ENCODE results near the gene ACSM6.
"Not testable (repeated sequence)": the region's sequence is repeated elsewhere in the genome, so short reads cannot be mapped to it uniquely, and the experiment has no call there.

ACSM6 gene

GRCh38 chr10:95236068-95236903, 42.2 kb downstream of the ACSM6 start:
- intact Hi-C loops (cut with DNase I; ENCODE audit: low total_unique reads) = no loop called here
- Histone ChIP-seq H3K4me1 (peaks cover 0 to 10% (median 5%) of the 10 kb centered on the region in 4 donors), H3K4me3 (no peak overlapping the region), H3K9me3 (no peaks in the 10 kb centered on the region), H3K36me3 (peaks cover 50 to 88% (median 78%) of the 10 kb centered on the region in 3 donors), H3K27me3 (no peaks in the 10 kb centered on the region), H3K27ac (no peak overlapping the region)
- peak in 1 of 2 donors; percentile 40 for DNase-seq
- no peak for TF ChIP-seq CTCF (IDR thresholded peaks at IDR 0.05)

DNA sequence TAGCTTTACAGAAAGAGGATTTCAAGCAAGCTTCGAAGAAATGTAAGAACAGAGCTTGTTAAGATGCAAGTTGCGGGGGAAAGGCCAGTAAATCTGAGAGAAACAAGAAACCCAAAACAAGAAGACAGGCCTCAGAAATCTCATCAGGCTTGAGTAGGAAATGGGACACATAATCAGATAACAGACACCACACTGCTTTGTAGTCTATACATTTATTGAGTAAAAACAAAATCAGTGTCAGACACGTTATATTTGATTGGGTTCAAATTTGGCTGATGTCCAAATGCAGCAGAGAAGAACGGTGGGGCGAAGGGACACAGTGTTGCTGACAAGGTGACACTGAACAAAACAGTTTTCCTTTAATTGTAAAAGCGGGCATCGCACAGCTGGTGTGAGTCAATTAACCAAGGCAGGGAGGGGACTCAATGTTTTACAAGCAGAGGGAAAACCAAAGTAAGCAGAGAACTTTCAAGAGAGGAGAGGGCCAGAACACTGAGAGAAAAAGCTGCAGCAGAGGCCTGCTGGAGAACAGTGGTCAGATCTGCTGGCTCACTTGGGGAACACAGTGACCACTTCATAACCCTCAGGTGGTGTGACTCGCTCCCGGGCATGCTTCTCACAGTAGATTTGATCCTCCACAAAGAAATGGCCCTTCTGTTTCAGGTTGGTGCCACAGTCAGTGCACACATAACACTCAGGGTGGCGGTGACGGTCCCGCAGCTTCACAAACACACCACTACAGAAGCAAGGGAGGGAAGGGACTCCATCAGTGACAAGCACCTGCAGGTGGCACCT, 43.5 kb downstream of the ACSM6 start:
- Histone ChIP-seq H3K4me1 (peaks cover 0 to 18% (median 5%) of the 10 kb centered on the region in 4 donors), H3K36me3 (peaks cover 50 to 95% (median 88%) of the 10 kb centered on the region in 3 donors), H3K27me3 (no peaks in the 10 kb centered on the region), H3K4me3 (no peak overlapping the region), H3K27ac (no peak overlapping the region), H3K9me3 (no peaks in the 10 kb centered on the region)
- peak in 1 of 2 donors; percentile 52 for DNase-seq
- TF ChIP-seq CTCF (IDR thresholded peaks at IDR 0.05) = no peak
- intact Hi-C loops (cut with DNase I; ENCODE audit: low total_unique reads) = no loop called here

- DNase-seq; intact Hi-C loops (cut with DNase I; ENCODE audit: low total_unique reads); H3K27ac ChIP-seq; H3K27me3 ChIP-seq; H3K4me3 ChIP-seq; H3K9me3 ChIP-seq: not testable (repeated sequence)
- H3K36me3 ChIP-seq = peaks cover 37 to 87% (median 81%) of the 10 kb centered on the region in 3 donors
- peaks cover 0 to 23% (median 5%) of the 10 kb centered on the region in 4 donors for H3K4me1 ChIP-seq
Measured at GRCh38 chr10:95240096-95240495, 46.1 kb downstream of the ACSM6 start.

DNA sequence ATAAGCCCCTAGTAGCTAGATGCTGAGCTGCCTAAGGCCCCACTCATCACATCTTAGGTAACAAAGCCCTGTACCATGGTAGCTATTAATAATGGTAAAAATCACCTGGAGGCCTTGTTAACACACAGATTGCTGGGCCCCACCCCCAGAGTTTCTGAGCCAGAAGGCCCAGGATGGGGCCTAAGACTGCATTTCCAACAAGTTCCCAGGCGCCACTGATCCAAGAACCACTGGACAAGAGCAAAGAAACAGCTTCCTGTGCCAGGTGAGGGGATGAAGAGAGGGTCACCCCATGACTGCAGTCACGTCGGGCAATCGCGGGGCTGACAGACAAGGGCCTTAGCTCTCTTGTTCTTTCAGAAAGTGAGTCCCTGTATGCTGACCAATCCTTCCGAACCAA, 46.8 kb downstream of the ACSM6 start:
- TF ChIP-seq CTCF (IDR thresholded peaks at IDR 0.05) = no peak
- intact Hi-C loops (cut with DNase I; ENCODE audit: low total_unique reads) = no loop called here
- peak in 1 of 2 donors; percentile 62 for DNase-seq

DNA sequence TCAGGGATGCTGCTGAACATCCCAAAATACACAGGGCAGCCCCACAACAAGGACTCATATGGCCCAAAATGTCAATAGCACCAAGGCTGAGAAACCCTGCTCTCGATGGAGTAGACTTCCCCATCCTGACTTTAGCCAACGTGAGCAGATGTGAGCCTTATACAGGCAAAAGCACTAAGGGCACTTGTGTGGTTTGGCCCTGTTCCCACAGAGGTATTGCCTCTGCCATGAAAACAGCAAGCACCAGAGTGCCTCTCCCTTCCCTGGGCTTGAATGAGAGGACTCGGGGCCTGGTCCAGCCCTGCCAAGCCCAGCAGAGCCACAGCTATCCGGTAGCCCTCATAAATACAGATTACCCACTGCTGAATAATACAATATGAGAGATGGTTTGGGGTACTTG, 47.5 kb downstream of the ACSM6 start:
- peak in 1 of 2 donors; percentile 51 for DNase-seq
- no peak for TF ChIP-seq CTCF (IDR thresholded peaks at IDR 0.05)
- Histone ChIP-seq H3K36me3 (peaks cover 41 to 85% (median 83%) of the 10 kb centered on the region in 3 donors), H3K27me3 (no peaks in the 10 kb centered on the region), H3K9me3 (no peaks in the 10 kb centered on the region), H3K4me3 (no peak overlapping the region), H3K27ac (no peak overlapping the region), H3K4me1 (peaks cover 0 to 15% (median 2%) of the 10 kb centered on the region in 4 donors)
- intact Hi-C loops (cut with DNase I; ENCODE audit: low total_unique reads) = no loop called here

More for the DNA sequence above, 46.8 kb downstream of the ACSM6 start:
- no peaks in the 10 kb centered on the region for H3K9me3 ChIP-seq
- H3K4me3 ChIP-seq = no peak overlapping the region
- H3K27me3 ChIP-seq = no peaks in the 10 kb centered on the region
- no peak overlapping the region for H3K27ac ChIP-seq
- H3K4me1 ChIP-seq = peaks cover 0 to 19% (median 4%) of the 10 kb centered on the region in 4 donors
- H3K36me3 ChIP-seq = peaks cover 42 to 87% (median 81%) of the 10 kb centered on the region in 3 donors
